ENCODE results near the gene RBFOX2. TPM values are rescaled to one million over a fixed set of nuclear protein-coding genes. Genes with fewer than 3 reads are reported as not detected.

RBFOX2 gene
- total RNA-seq, 4 donors from 2014 or later = 39.4 to 80.0 (median 52.9) TPM

DNA sequence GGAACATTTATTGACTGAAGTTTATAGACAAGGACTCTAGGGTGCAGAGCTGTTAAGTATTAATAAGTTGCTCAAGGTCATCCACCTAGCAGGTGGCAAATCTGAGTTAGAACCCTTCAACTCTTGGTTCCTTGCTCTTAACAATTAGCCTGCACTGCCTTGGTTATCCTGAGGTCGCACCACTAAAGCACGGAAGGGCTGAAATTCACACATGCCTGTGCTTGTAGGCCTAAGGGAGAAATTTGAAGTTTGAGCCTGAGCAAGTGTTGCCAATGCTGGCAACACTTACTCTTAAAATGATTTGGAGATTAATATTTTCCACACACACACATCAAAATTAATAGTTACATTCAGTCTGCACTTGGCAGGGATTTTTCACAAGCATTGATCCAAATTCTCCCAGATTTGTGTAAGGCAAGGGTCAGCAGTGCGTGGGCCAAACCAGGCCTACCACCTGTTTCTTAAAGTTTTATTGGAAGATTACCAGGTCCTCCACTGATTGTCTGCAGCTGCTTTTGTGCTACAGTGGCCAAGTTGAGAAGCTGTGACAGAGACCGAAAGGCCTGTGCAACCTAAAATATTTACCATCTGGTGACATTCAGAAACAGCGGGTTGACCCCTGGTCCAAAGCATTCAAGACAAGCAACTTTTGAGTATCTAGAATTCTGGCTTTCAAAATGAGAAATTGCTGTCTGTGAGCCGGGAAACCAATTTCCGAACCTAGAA lies 294.7 kb downstream of the RBFOX2 start:
- H3K4me3 ChIP-seq = no peak overlapping the region
- no peak for DNase-seq
- TF ChIP-seq POLR2A (IDR thresholded peaks at IDR 0.05) = no peak
- TF ChIP-seq, protein P1, sequence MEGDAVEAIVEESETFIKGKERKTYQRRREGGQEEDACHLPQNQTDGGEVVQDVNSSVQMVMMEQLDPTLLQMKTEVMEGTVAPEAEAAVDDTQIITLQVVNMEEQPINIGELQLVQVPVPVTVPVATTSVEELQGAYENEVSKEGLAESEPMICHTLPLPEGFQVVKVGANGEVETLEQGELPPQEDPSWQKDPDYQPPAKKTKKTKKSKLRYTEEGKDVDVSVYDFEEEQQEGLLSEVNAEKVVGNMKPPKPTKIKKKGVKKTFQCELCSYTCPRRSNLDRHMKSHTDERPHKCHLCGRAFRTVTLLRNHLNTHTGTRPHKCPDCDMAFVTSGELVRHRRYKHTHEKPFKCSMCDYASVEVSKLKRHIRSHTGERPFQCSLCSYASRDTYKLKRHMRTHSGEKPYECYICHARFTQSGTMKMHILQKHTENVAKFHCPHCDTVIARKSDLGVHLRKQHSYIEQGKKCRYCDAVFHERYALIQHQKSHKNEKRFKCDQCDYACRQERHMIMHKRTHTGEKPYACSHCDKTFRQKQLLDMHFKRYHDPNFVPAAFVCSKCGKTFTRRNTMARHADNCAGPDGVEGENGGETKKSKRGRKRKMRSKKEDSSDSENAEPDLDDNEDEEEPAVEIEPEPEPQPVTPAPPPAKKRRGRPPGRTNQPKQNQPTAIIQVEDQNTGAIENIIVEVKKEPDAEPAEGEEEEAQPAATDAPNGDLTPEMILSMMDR (IDR thresholded peaks at IDR 0.05) = peak in 3 of 6 experiments; percentile 28 to 47 (median 40)
- no peaks in the 10 kb centered on the region for H3K27me3 ChIP-seq
- peaks cover 0 to 15% (median 0%) of the 10 kb centered on the region in 4 donors for H3K4me1 ChIP-seq
- H3K36me3 ChIP-seq = peaks cover 0 to 4% (median 0%) of the 10 kb centered on the region in 3 donors
- H3K27ac ChIP-seq = peak overlapping the region in 1 of 4 donors; percentile 26
- no peaks in the 10 kb centered on the region for H3K9me3 ChIP-seq

DNA sequence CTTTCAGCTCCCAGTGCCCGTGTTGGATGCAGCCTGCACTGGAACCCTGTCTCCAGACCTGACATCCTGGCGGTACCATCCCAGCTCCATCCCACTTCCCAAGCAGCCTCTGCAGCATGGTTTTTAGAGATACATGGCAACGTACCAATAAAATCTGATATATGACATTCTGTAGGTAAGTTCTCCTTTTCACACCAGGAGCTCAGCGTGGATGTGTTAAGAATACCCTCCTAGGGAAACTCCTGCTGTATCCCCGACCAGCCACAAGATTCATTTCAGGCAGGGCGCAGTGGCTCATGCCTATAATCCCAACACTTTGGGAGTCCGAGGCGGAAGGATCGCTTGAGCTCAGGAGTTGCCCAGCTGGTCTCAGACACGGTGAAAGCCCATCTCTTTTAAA lies 295.6 kb downstream of the RBFOX2 start:
- Histone ChIP-seq H3K4me3 (no peak overlapping the region), H3K27me3 (no peaks in the 10 kb centered on the region), H3K9me3 (no peaks in the 10 kb centered on the region), H3K36me3 (no peaks in the 10 kb centered on the region), H3K4me1 (peaks cover 0 to 20% (median 0%) of the 10 kb centered on the region in 4 donors), H3K27ac (peak overlapping the region in 1 of 4 donors; percentile 26)
- TF ChIP-seq, protein P1 (IDR thresholded peaks at IDR 0.05) = no peak
- TF ChIP-seq POLR2A (IDR thresholded peaks at IDR 0.05) = no peak
- no peak for DNase-seq

DNA sequence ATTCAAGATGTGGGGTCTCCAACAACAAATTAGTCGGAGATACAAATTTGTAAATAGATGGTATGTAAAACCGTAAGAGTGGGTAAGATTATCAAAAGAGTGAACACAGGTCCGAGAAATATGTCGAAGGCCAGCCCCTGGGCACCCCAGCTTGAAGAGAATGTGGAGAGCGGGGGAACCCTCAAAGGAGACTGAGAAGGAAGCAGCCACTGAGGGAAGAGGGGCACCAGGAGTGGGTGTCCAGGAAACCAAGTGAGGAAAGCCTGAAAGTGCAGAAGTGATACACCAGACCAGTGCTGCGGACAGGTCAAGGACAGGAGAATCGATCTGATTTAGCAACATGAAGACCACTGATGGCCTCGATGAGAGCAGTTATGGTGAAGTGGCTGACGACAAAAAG lies 296.5 kb downstream of the RBFOX2 start:
- Histone ChIP-seq H3K4me3 (no peak overlapping the region), H3K36me3 (no peaks in the 10 kb centered on the region), H3K4me1 (peaks cover 0 to 20% (median 0%) of the 10 kb centered on the region in 4 donors), H3K27ac (no peak overlapping the region), H3K27me3 (no peaks in the 10 kb centered on the region), H3K9me3 (no peaks in the 10 kb centered on the region)
- no peak for DNase-seq
- TF ChIP-seq, protein P1 (IDR thresholded peaks at IDR 0.05) = no peak
- no peak for TF ChIP-seq POLR2A (IDR thresholded peaks at IDR 0.05)

DNA sequence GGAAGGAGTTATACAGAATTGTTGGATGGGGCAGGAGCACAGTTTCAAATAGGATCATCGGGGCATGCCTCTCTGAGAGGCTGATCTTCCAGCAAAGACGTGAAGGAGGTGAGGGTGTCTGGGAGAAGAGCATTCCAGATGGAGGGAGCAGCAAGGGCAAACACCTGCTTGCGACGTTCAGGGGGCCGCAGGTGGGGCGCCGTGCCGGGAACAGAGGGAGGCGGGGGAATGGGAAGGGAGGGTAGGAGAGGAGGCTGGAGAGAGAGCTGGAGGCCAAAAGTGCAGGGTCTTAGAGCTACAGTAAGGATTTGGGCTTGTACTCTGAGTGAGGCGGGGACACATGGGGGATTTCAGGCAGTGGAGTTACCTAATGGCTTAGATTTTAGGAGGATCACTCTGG lies 297.3 kb downstream of the RBFOX2 start:
- no peaks in the 10 kb centered on the region for H3K27me3 ChIP-seq
- no peak overlapping the region for H3K27ac ChIP-seq
- TF ChIP-seq POLR2A (IDR thresholded peaks at IDR 0.05) = no peak
- TF ChIP-seq, protein P1 (IDR thresholded peaks at IDR 0.05) = no peak
- no peaks in the 10 kb centered on the region for H3K9me3 ChIP-seq
- DNase-seq = no peak
- H3K36me3 ChIP-seq = no peaks in the 10 kb centered on the region
- H3K4me3 ChIP-seq = no peak overlapping the region
- H3K4me1 ChIP-seq = peaks cover 0 to 20% (median 0%) of the 10 kb centered on the region in 4 donors

DNA sequence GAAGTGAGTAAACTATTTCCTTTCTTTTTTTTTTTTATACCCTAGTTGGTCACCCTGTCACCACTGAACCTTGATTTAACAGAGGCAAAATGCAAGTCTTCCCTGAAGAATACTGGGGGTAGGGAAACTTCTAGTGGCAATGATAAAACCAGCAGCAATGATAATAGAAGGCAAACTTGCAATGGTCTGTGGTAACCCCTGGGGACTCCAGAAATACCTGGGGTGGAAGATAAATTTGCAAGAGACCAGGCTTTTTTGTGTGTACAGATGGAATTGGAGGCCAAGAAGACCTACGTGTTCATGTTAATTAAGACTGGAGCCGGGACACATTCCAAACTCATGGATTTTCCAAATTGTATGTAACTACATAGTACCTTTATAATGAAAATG lies 299.3 kb downstream of the RBFOX2 start:
- Histone ChIP-seq H3K27me3 (no peaks in the 10 kb centered on the region), H3K4me3 (no peak overlapping the region), H3K4me1 (peaks cover 0 to 20% (median 0%) of the 10 kb centered on the region in 4 donors), H3K9me3 (no peaks in the 10 kb centered on the region), H3K36me3 (no peaks in the 10 kb centered on the region), H3K27ac (peak overlapping the region in 2 of 4 donors; percentile 25 to 72)
- TF ChIP-seq, protein P1 (IDR thresholded peaks at IDR 0.05) = no peak
- no peak for TF ChIP-seq POLR2A (IDR thresholded peaks at IDR 0.05)
- no peak for DNase-seq

All from Peyer's patch (tissue), 4 donors.